Stimulated activated CD4-positive, alpha-beta T cell treated with anti-CD3 and anti-CD28 coated beads, TNF-alpha, amount 100 ng/mL, for 48 hours (primary cell): ENCODE measurements around the gene SLC35D1.
A peak's percentile ranks its signal among the peaks of the same experiment; 100 is the strongest.
"Not testable (repeated sequence)": the region's sequence is repeated elsewhere in the genome, so short reads cannot be mapped to it uniquely, and the experiment has no call there.

Experiments used
- DNase-seq, 3 donors: peaks; one replicate each; pipeline ENCODE4 v3.0.0-alpha.2; 2020; ENCODE audit warnings: low read depth in 3 of 3

The SLC35D1 gene

GRCh38 chr1:67053785-67054772 is at the start of gene SLC35D1:
Gene SLC35D1 (minus strand): TSS chr1:67054148. CDS start chr1:67054013, 135 bp downstream.
- DNase-seq: peak; percentile 55 to 59 (median 56)

GRCh38 chr1:67103548-67103947 is 49.6 kb upstream of the SLC35D1 start:
- DNase-seq: no peak

- DNase-seq: no peak
Measured at GRCh38 chr1:67100833-67101232, 46.9 kb upstream of the SLC35D1 start.

DNA sequence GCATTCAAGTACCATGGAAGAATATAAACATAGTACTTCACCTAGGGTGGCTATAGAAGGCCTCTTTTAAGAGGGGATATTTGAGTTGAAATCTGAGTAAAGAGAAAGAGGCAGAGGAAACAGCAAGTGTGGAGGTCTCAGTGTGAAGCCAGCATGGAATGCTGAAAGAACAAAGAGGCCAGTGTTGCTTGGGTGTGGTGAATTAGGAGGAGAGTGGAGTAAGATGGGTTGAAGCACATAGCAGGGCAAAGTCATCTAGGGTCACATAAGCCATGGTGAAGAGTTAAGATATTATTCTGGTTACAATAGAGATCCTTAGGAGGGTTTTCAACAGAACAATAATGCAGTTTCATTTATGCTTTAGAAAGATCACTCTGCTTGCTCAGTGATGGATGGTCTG is 43.4 kb upstream of the SLC35D1 start:
- no peak for DNase-seq

DNA sequence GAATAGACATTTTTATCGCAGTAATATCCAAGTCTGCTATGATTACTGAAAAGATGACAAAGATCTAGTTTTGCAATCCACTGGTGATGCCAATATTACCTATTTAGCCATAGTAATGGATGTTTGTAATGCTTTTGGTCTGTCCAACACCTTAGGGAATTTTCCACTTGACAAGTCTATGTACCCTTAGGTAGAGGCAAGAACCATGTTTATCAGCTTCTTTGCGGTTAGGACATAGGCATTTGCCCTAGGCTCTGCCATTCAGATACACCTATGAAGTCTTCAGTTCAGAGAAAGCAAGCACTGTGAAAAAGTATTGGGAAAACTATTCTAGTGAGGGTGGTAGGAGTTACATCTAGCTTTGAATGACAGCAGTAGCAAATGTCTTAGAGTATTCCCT is 40.2 kb upstream of the SLC35D1 start:
- no peak for DNase-seq

DNA sequence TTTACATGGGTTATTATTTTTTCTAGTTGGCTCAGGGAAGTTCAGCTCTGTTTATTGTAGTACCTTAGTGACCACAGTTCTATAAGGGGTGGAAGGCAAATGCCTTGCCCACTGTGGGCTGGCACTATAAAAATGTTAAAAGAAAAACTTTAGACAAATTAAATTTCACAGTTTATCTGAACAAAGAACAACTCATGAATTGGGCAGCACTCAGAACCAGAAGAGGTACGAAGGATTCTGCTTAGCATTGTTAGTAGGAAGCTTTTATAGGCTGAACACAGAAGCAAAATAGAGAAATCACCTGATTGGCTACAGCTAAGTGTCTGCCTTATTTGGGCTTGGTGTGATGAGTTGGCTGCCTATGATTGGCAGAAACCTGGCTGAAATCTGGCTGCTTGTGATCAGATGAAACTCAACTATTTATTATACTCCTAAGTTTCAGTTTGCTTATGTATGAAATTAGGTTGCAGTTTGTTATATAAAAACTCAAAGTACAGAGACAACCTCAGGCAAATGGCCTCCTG is 35.8 kb upstream of the SLC35D1 start:
- DNase-seq: no peak

DNA sequence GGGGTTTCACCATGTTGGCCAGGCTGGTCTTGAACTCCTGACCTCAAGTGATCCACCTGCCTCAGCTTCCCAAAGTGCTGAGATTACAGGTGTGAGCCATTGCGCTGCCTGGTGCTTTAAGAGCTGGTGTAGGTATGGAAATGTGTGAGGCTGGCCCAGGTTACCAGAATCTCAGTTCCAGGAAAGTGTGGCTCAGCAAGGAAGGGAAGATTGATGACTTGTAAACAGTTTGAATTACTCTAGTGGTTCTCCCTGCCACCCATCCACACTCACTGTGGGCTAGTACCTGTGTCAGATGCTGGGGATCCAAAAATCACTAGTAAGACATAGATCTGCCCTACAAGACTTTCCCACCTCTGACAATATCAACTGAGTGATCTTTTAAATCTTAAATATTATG is 34.5 kb upstream of the SLC35D1 start:
- no peak for DNase-seq

DNA sequence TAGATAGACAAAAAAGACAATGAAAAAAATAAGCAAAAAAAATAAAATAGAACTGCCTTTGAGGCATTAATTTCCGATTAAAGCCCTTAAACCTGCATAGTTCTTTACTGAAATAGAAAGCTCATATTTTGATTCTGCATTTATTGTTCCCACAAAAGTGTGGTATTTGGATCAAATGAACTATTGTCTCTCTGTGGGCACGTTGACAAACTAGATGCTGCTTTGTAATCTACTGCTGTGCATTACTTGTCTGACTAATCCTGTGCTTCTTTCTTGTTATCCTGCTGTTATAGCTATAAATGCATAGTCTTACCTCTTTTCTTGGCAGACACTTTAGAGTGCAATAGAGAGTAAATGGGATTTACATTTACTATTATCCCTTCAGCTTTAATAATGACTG is 31.4 kb upstream of the SLC35D1 start:
- no peak for DNase-seq

- no peak for DNase-seq
Measured at GRCh38 chr1:67084765-67085318, 30.9 kb upstream of the SLC35D1 start.

- no peak for DNase-seq
Measured at GRCh38 chr1:67078291-67078690, 24.3 kb upstream of the SLC35D1 start.

- no peak for DNase-seq
Measured at GRCh38 chr1:67077593-67077992, 23.6 kb upstream of the SLC35D1 start.

DNA sequence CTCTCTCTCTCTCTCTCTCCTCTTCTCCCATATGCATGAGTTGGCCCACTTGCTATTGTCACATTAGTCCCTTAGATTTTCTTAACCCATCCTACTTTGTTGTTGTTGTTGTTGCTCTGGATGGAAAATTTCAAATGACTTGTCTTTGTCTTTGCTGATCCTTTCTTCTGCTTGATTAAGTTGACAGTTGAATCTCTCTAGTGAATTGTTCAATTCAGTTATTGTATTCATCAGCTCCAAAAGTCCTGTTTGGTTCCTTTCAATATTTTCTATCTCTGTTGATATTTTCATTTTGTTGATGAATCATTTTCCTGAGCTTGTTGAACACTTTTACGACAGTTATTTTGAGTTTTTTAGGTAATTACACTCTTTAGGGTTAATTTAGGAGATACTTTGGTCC is 18.8 kb upstream of the SLC35D1 start:
- DNase-seq: no peak

DNA sequence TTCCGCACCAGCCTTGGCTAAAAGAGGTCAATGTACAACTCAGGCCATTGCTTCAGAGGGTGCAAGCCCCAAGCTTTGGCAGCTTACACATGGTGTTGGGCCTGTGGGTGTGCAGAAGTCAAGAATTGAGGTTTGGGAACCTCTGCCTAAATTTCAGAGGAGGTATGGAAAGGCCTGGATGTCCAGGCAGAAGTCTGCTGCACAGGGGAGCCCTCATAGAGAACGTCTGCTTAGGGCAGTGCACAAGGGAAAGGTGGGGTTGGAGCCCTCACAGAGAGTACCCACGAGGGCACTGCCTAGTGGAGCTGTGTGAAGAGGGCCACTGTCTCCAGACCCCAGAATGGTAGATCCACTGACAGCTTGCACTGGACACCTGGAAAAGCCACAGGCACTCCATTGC is 13.7 kb upstream of the SLC35D1 start:
- DNase-seq: not testable (repeated sequence)

DNA sequence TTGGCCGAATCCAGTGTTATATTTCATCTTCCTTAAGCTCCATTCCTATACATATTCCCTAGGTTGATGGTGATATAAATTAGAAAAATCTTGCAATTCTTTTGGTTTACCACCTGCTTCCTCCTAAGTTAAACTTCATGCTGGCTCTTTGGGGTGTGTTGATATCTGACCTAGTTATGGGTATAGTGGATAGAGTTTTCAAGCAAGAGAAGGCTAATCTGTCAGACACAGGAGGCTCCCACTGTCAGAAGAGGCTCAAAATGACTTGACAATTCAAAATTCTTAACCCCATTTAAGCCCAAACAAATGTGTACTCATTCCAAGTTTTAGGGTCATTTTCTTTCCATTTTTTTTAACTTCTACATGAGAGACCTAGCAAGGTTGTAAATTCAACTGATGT is 8.5 kb upstream of the SLC35D1 start:
- DNase-seq: no peak

DNA sequence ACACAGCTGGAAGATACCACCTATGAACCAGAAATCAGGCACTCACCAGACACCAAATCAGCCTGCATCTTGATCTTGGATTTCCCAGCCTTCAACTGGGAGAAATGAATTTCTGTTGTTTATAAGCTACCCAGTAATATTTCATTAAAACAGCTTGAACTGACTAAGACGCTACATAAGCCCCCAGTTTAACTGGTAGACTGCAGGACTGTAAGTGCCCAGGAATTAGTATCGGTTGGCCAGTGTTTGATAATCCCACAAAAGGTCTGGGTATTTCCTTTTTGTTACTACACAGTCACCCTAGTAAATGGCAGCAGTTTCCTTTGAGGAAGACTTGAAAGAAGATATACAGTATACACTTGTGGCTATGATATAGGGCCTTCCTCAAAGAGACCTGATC is 7.3 kb upstream of the SLC35D1 start:
- DNase-seq: no peak

GRCh38 chr1:67060811-67061218 is 6.9 kb upstream of the SLC35D1 start:
- no peak for DNase-seq

- DNase-seq: no peak
Measured at GRCh38 chr1:67059346-67059745, 5.4 kb upstream of the SLC35D1 start.

GRCh38 chr1:67058761-67059160 is 4.8 kb upstream of the SLC35D1 start:
- no peak for DNase-seq

- DNase-seq: no peak
Measured at GRCh38 chr1:67058242-67058641, 4.3 kb upstream of the SLC35D1 start.

DNA sequence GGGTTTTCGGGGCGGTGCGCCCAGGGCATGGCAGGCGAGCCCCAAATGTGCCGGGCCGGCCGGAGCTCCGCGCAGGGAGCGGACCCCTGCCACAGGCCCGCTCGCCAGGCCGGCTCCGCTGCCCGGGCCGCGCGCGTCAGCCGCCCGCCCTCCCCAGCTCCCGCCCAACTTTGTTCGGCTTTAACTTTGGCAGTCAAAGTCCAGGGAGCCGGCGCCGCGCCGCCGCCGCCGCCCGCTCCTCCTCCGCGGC is 488 bp downstream of the SLC35D1 start:
- DNase-seq: no peak

DNA sequence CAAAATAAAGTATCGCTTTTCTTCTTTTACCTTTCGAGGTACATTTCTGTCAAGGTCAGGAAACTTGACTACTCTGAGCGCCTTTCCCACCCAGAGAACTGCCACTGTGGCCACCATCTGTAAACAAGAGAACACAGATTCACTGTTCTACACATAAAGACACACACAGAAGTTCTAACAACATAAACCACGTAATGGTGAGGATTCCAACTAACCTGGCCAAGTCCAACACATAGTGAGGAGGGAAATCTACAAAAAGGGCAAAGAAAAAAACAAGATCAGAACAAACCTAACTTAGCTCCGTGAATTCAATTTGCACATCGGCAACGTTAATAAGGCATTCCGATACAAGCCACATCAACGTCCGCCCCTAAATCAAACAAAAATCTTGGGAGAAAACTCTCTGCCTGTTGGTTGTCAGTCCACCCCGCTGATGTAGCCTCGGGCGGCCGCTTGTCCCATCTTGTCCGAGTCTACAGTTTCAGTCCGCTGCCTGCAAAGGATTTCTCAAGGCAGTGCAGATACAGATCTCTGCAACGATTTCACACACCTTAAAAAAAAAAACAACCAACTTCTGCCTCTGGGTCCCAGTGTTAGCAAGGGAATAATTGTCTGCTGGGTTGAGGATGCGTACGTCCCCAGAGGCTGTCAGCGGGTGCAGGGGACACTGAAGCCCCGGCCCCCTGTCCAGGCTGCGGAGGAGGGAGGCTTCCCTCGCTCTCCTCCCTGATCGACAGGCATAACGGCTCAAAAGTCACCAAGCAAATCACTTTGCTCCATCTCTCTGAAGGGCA is 1.0 kb downstream of the SLC35D1 start:
- DNase-seq: peak in 1 of 3 donors; percentile 14

GRCh38 chr1:67051196-67051595 is 2.8 kb downstream of the SLC35D1 start:
- DNase-seq: no peak
